GM21825 (cell line): ENCODE results near the gene NLGN1.

Experiments
- ATAC-seq: cut with Tn5 transposase; IDR thresholded peaks from one replicate; pipeline ENCODE4 v1.9.1; 2021; ENCODE audit warnings: mild to moderate bottlenecking, moderate library complexity; ENCODE audit not compliant: unreplicated experiment

The NLGN1 gene

GRCh38 chr3:173706630-173707029 is 309.1 kb downstream of the NLGN1 start:
- no peak for ATAC-seq

GRCh38 chr3:173708191-173708590 is 310.6 kb downstream of the NLGN1 start:
- ATAC-seq: no peak

- ATAC-seq: no peak
Observed at GRCh38 chr3:173709026-173709425, 311.5 kb downstream of the NLGN1 start.

GRCh38 chr3:173711619-173712018 is 314.1 kb downstream of the NLGN1 start:
- ATAC-seq: no peak

- no peak for ATAC-seq
Observed at GRCh38 chr3:173719585-173719984, 322.0 kb downstream of the NLGN1 start.

GRCh38 chr3:173725507-173725906 is 328.0 kb downstream of the NLGN1 start:
- ATAC-seq: no peak

- ATAC-seq: no peak
Observed at GRCh38 chr3:173730391-173730790, 332.8 kb downstream of the NLGN1 start.

GRCh38 chr3:173732237-173732636 is 334.7 kb downstream of the NLGN1 start:
- ATAC-seq: no peak

GRCh38 chr3:173733029-173733652 is 335.6 kb downstream of the NLGN1 start:
- ATAC-seq: no peak

- no peak for ATAC-seq
Observed at GRCh38 chr3:173734473-173734872, 336.9 kb downstream of the NLGN1 start.

- no peak for ATAC-seq
Observed at GRCh38 chr3:173734895-173735294, 337.4 kb downstream of the NLGN1 start.

- no peak for ATAC-seq
Observed at GRCh38 chr3:173735841-173736240, 338.3 kb downstream of the NLGN1 start.

GRCh38 chr3:173737167-173737808 is 339.7 kb downstream of the NLGN1 start:
- ATAC-seq: no peak

GRCh38 chr3:173739726-173740125 is 342.2 kb downstream of the NLGN1 start:
- ATAC-seq: no peak

- ATAC-seq: no peak
Observed at GRCh38 chr3:173742491-173742890, 344.9 kb downstream of the NLGN1 start.

GRCh38 chr3:173743111-173743510 is 345.6 kb downstream of the NLGN1 start:
- no peak for ATAC-seq

- ATAC-seq: no peak
Observed at GRCh38 chr3:173743516-173743915, 346.0 kb downstream of the NLGN1 start.

GRCh38 chr3:173744479-173744878 is 346.9 kb downstream of the NLGN1 start:
- ATAC-seq: no peak

GRCh38 chr3:173744895-173745294 is 347.4 kb downstream of the NLGN1 start:
- ATAC-seq: no peak

- no peak for ATAC-seq
Observed at GRCh38 chr3:173745952-173746682, 348.6 kb downstream of the NLGN1 start.

- ATAC-seq: no peak
Observed at GRCh38 chr3:173747427-173747826, 349.9 kb downstream of the NLGN1 start.

- no peak for ATAC-seq
Observed at GRCh38 chr3:173748105-173748504, 350.6 kb downstream of the NLGN1 start.
